HG03108 (cell line): ENCODE measurements around the gene CDC42EP5.

Experiments used
- ATAC-seq: cut with Tn5 transposase; IDR thresholded peaks from one replicate; pipeline ENCODE4 v1.9.1; 2021; ENCODE audit warnings: moderate library complexity; ENCODE audit not compliant: unreplicated experiment

CDC42EP5 gene

DNA sequence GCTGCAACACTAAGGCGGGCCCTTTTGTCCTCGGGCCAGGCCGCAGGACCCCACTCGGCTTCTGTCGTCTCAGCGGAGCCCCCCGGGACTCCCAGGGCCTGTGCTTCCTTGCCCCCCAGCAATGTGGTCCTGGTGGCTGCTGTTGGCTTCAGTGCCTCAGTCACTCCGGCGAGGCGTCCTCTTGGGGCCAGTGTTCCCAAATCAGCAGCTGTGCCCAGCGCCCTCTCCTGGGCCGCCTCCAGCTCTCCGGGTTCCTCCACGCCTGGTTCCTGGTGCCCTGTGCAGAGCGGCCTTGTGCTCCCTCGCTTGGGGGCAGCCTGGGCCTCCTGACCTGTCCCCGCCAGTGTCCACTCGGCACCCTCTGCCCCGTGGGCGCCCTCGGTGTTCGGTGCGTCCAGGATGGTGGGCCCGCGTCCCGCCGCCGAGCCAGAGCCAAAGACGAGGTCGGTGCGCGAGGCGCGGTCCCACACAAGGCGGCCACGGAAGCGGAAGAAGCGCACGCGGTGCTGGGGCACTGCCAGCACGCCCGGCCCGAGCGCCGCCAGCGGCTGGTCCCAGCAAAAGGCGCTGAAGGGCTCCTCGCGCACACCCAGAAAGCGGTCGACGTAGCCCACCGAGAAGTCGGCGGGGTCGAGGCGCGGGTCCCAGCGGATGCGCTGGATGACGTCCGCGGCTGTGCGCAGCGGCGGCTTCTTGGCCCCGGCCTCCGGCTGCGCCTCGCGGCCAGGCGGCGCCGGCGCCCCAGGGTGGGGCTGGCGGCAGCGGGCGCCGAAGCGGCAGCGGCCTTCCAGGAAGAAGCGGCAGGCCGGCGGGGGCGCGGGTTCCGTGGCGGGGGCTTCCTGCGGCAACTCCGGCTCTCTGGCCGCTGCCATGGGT is 10.2 kb downstream of the CDC42EP5 start:
- peak; percentile 9 for ATAC-seq

DNA sequence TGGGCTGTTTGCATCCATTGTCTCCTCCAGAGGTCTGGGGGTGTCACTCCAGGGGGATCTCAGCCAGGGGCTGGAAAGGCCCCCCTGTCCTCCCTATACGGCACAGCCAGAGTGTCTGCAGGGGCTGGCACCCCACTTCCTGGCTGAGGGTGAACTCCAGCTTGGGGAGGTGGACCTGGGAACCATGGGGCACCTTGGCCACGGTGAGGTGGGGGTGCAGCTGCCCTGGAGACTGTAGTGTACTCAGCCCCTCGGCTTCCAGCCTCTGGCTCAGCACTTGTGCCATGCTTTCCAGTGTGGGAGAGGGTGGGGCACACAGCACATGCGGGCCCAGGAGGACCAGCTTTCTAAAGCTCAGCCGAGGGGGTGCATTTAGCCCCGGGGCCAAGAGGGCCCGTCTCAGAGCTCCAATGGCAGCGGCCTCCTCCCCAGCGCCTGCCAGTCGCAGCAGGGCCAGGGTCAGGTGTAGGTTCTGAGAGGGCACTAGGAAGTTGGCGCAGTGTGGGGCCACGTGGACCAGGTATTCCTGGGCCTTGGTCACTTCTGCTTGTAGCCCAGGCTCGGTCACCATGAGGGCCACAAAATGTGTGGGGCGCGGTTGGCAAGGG is 10.9 kb downstream of the CDC42EP5 start:
- ATAC-seq, result no peak

DNA sequence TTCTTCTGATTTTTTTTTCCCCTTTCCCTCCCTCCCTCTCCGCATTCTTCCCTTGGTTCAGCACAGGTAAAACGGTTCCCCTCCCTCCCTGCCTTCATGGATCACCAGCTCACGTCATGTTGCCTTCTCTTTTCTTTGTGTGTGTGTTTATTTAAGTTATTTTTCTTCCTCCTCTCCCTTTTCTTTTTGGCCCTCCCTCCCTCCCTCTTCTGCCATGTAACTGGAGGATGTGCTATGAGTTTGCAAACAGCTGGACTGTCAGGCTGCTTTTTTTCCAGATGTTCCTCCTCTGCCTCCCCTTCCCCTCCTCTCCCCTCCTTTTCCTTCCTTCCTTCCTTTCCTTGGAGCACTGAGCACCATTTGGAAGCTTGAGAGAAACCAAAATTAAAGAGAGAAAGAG is 11.5 kb downstream of the CDC42EP5 start:
- ATAC-seq, result no peak

DNA sequence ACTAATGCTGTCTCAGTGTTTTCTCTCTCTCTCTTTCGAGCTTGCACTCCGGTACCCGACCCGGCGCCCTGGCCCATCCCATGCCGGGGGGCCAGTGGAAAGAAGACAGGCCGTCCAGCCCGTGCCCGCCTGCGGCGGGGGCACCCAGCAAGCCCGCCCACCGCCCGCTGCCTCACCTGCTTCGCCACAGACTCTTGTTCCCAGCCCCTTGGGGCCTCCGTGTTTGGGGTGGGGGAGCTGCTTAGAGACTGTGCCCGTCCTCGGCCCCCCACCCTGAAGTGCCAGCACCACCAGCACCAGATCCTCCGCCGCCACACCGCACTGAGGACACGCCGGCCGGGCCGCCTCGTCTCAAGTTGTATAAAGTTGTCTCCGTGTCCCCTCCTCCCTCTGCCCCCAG is 11.9 kb downstream of the CDC42EP5 start:
- no peak for ATAC-seq

DNA sequence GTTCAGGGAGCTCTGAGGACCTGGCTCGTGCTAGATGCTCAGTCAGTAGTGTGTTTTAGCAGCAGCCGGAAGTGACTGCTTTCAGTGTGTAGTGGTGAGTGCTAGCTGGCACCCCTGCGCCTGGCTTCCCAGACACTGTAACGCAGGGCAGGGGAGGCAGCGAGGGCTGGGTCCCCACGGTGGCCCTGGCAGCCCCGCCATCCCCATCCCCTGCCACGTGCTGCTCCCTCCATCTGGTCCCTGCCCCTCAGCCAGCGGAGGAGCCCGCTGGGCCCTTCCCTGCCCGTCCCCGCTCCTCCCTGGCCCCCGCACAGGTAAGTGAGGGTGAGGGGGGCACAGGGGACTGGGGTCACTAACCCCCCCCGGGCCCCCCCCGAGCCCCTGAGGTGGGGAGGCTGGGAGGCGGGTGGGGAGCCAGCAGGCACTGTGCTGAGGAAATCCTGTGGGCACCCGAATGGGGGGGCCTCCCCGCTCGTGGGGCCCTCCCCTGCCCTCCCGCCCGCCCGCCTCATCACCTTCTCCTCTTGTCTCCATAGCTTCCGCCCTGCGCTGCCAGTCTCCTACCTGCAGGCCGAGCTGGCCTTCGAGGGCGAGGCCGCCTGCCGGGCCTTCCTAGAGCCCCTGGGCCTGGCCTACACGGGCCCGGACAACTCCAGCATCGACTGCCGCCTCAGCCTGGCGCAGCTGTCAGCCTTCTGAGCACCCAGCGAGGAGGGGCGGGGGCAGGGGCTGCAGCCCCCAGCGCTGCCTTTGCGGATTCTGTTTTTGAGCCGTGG is 12.7 kb downstream of the CDC42EP5 start:
- no peak for ATAC-seq

DNA sequence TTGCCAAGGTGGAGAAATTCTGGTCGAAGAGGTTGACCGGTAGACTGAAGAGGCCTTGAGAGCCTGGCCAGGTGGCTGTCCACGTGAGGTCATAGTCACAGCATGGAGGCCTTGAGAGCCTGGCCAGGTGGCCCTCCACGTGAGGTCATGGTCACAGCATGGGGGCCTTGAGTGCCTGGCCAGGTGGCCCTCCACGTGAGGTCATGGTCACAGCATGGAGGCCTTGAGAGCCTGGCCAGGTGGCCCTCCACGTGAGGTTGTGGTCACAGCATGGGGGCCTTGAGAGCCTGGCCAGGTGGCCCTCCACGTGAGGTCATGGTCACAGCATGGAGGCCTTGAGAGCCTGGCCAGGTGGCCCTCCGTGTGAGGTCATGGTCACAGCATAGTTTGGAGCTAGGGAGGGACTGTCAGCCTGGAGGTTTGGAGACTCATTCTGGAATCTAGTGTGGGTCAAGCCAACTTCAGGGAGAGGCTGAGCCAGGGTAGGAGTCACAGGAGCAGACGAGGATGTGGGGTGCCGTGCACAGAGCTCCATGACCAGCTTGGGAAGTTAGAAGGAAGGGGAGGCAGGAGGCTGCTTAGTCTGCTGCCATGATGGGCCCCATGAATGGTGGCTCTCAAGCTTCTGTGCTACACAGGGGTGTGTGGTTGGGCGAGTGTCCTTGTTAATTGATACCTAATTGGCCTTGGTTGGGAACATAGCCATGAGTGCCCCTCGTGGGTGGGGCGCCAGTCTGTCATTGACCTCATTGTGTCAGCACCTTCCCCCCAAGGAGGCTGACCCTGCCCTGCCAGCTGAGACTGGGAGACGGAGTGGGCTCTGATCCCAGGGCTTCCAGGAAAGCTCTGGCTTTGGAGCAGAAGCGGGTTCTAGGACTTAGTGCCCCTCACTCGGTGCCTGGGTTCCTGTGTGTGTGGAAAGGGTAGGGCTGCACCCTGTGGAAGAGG is 13.5 kb downstream of the CDC42EP5 start:
- ATAC-seq, result no peak

DNA sequence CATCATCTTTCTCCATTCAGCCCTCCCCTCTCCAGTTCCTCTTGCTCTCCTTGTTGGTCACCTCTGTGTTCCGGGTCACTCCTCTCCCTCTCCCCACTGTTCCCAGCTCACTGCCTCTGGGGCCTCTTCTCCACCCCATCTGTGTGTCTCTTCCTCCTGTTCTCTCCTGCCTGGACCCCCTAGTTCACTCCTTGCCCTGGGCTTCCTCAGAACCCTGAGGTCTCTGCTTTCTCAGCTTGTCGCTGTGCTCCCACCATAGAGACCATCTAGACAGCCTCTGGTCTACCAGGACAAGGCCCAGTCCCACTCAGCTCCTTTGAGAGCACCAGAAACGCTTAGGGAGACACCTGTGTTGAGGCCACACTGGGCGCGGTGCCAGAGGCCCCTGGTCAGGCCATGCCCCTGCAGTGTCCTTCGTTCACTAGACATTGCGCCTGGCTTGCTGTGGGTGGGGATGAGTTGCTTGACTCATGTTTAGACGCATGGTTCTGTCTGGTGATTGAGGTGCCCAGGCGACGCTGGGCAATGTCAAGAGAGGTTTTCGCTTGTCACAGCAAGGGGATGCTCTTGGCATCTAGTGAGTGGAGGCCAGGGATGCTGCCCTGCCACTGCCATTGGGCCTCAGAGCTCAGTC is 14.3 kb downstream of the CDC42EP5 start:
- no peak for ATAC-seq

DNA sequence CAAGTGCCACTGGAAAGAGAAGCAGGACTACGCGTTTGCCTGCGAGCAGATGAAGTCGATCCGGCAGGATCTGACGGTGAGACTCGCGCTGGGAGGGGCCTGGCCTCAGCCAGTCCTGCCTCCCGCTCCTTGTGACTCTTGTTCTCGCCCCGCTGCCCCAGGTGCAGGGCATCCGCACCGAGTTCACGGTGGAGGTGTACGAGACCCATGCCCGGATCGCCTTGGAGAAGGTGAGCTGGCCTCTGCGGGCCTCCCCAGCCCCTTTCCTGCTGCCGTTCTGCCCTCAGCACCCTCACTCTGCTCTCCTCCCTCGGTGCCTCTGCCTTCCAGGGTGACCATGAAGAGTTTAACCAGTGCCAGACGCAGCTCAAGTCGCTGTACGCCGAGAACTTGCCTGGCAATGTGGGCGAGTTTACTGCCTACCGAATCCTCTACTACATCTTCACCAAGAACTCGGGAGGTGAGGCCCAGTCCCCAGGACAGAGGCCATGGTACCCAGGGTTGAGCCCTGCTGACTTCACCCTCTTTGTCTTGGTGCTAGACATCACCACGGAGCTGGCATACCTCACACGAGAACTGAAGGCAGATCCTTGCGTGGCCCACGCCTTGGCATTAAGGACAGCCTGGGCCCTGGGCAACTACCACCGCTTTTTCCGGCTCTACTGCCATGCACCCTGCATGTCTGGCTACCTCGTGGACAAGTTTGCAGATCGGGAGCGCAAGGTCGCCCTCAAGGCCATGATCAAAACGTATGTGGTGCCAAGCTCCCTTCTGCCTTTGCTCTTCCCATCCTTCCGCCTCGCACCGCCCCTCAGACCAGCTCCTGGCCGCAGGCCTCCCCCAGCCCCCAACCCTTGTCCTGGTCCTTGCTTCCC is 15.1 kb downstream of the CDC42EP5 start:
- ATAC-seq, result no peak

DNA sequence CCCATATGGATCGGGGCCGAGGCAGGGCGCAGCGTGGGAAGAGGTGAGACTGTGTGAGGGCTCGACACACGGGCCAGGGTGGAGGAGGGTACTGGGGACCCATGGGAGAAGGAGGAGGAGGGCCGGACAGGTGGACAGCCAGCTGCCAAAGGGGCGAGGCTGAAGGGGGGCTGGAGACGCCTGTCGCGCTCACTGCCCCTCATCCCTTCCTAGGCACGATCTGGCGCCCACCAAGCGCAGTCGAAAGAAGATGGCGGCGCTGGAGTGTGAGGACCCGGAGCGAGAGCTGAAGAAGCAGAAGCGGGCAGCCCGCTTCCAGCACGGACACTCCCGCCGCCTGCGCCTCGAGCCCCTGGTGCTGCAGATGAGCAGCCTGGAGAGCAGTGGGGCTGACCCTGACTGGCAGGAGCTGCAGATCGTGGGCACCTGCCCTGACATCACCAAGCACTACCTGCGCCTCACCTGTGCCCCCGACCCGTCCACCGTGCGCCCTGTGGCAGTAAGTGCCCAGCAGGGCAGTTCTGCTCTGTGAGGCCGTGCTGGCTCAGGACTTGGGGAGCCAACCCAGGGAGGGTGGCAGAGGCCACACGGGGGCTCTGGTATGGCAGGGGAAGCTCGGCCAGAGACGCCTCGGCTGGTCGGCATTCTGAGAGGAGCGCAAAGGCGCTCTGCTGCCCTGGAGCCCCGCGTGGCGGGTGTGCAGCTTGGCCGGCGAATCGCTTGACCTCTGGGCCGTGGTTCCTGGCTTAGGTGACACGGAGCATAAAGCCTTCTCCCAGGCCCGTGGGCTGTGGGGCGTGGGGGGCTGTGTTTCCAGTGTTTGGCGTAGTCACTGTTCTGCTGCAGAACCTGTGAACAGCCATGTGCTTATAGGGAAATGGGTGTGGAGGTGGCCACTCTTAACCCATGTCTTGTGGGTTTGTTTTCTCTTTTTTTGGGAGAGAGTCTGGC is 16.4 kb downstream of the CDC42EP5 start:
- ATAC-seq, result no peak

DNA sequence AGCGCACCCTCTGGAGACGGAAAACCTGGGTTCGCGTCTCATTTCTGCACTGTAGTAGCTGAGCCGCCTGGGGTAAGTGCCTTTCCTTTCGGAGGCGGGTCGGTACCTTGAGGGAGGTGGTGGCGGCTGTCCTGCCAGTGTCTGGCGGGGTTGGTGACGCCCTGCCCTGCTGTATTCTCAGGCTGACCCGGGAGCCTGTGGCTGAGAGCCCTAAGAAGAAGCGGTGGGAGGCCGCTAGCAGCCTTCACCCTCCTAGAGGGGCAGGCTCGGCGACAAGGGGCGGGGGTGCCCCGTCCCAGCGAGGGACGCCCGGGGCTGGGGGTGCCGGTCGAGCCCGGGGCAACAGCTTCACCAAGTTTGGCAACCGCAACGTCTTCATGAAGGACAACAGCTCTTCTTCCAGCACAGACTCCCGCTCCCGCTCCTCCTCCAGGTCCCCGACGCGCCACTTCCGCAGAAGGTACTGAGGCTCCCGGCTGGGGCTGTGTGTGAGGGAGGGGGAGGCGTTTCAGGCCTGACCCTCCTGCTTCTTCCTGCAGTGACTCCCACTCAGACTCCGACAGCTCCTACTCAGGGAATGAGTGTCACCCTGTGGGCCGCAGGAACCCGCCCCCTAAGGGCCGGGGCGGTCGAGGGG is 17.2 kb downstream of the CDC42EP5 start:
- ATAC-seq, result no peak

DNA sequence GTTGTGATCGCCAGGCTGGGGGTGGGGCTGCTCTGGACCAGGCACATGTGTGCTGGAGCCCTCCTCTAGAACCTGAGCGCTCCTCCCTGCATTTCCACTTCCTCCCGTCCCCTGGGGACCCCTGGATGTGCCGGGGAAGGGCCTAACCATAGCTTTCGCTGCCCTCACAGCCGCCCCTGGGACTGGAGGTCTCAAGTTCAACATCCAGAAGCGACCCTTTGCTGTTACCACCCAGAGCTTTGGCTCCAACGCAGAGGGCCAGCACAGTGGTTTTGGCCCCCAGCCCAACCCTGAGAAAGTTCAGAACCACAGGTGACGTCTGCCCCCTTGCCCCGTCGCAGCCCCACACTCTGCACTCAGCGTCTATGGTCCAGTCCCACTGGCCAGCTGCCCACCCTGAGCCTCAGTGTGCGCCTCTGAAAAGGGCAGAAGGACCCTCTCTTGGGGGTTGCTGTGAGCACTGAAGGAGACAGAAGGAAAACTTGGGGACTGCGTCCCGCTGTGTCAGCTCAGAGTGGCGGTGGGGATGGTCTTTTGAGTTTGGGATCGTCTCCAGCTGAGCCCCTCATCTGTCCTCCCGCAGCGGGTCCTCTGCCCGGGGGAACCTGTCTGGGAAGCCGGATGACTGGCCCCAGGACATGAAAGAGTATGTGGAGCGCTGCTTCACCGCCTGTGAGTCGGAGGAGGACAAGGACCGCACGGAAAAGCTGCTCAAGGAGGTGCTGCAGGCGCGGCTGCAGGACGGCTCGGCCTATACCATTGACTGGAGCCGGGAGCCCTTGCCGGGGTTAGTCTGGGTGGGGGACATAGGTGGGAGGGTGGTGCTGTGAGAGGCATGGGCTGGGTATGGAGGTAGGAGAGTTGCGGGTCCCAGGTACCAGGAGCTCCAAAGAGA is 18.1 kb downstream of the CDC42EP5 start:
- no peak for ATAC-seq

DNA sequence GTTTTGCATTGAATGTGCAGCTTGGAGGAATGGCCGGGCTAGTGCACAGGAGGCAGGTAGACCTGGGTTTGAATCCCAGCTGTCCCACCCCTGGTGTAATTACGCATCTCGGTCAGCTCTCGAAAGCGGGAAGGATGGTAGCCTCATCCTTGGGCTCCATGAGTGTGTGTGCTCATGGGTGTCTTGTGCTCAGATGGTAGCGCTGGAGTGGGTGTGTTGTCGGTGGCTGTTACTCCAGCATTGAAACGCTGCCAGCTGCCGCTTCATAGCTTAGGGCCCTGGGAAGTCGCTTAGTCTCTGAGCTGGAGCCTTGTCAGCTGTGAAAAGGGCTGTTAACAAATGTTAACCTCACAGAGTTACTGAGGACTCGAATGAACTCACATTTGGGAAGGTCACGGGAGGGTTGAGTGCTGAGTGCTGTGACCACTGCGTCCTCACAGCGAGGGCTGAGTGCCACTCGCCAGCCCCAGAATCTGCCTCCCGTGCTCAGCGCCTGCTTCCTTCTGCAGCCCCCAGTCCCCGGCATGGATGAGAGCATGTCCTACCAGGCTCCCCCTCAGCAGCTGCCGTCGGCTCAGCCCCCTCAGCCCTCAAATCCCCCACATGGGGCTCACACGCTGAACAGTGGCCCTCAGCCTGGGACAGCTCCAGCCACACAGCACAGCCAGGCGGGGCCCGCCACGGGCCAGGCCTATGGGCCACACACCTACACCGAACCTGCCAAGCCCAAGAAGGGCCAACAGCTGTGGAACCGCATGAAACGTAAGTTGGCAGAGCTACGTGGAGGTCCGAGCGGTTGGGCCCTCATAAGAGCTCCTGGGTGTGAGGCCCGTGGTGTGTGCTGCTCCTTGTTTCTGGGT is 18.9 kb downstream of the CDC42EP5 start:
- ATAC-seq, result no peak

DNA sequence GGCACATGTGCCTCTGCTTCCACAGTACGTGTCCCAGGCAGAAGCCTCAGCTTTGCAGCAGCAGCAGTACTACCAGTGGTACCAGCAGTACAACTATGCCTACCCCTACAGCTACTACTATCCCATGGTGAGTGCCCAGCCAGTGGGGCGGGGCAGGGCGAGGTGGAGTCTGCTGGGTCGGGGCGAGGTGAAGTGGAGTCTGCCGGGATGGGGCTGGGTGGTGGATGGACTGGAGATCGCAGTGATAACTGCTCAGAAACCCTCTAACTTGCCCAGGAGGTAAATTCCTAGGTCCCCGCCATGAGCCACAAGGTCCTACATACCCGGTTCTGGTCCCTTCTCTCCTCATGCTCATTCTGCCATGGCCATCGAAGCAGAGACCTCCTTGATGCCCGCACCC is 20.5 kb downstream of the CDC42EP5 start:
- ATAC-seq, result no peak

DNA sequence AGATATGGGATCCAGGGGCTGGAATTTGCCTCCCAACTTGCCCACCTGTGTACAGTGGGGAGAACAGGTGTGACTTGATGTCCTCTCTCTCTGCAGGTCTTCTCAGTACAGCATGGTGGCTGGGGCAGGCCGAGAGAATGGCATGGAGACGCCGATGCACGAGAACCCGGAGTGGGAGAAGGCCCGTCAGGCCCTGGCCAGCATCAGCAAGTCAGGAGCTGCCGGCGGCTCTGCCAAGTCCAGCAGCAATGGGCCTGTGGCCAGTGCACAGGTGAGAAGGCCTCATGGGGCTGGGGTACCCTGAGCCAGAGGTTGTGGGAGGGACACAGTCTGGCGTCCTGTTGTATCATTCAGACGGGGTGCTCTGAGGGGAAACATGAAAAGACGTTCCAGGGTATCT is 21.1 kb downstream of the CDC42EP5 start:
- no peak for ATAC-seq

DNA sequence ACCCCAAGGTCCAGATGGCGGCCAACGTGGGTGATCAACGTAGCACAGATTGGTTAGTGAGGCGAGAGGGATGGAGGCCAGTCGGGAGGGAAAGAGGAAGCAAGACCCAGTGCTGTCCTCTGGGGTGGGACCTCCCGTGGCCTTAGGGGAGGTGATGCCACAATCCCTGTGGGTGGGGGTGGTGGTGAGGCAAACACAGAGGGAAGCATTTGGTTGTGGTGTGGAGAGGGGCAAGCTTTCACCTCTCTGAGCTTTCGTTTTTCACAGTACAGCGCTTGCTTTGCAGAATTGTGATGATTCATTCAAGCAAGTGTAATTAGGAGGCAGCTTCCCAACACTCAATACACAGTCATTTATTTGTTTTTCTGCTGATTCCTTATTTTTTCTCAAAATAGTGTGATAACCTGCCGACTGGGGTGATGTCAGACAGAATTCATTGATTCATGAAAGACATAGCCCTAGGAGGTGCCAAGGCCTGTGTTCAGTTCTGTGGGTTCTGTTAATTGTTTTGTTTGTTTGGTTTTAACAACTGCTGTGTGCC is 21.7 kb downstream of the CDC42EP5 start:
- ATAC-seq, result no peak

DNA sequence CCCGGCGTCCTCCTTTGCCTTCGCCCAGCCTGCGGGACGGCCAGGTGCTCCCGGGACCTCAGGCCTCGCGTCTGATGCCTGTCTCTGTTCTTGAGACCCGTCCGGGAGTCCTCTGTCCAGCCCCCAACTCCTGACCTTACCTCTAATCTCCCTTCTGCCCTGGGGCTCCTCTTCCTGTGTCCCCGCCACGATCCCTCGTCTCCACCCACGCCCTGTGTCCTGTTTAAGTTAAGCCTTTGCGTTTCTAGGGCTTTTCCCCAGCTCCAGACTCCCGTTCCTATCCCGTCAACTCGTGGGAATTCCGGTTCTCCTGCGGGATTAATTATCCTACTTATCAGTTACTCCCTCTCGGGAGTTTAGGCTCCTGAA is 23.4 kb downstream of the CDC42EP5 start:
- ATAC-seq, result no peak
